Measurements from ENCODE around the gene ANKRD62.
"Not testable (repeated sequence)": the region's sequence is repeated elsewhere in the genome, so short reads cannot be mapped to it uniquely, and the experiment has no call there.

Gene ANKRD62

DNA sequence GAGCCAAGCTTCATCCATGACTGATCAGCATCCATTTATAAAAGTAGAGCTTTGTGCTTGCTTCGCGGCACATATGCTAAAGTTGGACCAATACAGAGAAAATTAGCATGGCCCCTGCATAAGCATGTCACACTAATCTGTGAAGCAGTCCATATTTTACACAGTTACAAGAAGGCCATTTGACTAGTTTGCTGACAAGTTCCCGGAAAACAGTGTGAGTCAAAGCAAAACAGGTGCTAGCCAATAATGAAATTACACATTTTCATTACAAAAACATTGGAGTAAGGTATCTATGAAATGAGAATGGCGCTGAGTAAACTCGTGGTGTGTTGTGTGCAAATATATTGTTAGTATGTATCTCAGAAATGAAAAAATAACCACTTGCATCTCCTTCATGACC lies 4.7 kb downstream of the ANKRD62 start:
- DNase-seq (ENCODE audit: low read depth, low spot score), result no peak

DNA sequence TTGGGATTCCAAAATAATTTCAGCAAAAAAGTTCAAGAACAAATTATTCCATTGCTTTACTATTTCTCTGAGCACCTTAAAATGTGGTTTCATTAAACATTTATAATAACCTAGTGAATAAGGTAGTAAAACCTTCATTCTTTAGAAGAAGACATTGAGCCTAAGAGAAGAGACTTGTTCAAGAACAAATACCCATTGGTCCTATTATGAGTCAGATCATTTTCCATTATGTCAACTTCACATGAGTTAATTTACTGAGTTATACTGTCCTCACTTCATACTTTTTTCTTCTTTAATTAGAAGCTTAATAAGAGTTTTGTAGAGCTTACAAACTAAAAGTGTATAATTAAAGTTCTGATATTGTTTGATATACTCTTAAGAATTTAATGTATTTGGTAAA lies 5.5 kb downstream of the ANKRD62 start:
- DNase-seq (ENCODE audit: low read depth, low spot score), result no peak

DNA sequence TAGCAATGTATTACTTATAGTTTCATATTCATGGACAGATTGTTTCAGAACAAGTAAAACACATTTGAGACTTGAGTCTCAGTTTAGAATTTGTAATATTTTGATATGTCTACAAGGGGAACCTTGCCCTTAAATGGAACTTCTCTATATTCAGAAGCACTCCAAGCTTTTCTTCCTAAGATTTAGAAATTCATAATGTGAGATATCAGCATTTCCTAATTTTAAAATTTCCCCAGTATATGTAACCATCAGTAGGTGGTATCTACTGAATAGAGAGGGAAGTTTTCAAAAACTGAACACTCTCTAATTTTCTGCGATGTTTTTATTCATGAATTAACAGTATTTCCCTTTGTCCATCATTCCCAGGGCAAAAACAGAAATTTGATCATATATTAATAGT lies 7.6 kb downstream of the ANKRD62 start:
- DNase-seq (ENCODE audit: low read depth, low spot score), result no peak

DNA sequence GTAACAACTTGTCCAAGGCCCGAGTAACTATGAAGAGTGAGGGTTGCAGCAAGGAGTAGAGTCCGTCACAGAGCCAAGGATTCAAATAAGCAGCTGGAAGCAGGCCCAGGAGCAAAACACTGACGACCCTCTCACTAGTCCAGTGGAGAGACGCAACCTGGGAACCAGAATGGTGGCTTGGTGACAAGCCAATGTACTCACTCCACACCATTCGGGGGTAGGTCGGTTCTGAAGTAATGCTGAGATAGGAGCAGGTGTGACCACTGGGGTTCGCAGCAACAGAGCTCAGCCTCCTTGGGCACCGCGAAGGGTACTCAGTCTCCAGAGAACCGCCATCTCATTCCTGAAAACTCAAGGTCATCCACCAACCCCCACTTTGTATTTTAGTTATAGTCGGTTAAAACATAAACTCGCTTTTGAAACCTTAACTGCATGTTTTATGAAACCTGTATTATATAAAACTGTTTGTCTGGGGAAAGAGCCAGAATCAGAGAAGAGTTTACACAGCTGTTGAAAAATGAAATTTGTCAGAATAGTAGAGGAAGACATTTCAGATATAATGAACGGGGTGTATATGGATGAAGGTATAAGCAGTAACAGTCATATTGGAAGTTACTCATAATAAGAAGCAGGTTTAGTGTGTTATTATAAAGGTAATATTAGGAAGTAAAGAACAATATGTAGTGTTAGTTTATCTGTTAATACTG lies 8.6 kb downstream of the ANKRD62 start:
- no peak for DNase-seq (ENCODE audit: low read depth, low spot score)

DNA sequence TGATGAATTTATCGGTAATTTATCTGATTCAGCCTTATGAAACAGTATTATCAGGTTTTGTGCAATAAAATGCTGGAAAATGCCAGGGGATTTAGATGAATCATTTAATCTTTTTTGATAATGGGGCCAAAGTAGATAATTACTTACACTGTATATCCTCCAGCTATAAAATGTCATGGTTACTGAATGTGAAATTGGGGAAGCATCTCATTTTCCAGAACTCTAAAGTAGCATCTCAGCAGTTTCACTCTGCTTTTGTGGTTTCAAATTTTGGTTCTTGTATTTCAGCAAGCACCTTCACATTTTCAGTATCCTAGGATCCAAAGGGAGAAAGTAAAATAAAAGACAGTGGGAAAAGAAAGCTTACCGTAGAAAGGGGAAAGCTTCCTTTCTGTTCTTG lies 12.8 kb downstream of the ANKRD62 start:
- DNase-seq (ENCODE audit: low read depth, low spot score), result no peak

DNA sequence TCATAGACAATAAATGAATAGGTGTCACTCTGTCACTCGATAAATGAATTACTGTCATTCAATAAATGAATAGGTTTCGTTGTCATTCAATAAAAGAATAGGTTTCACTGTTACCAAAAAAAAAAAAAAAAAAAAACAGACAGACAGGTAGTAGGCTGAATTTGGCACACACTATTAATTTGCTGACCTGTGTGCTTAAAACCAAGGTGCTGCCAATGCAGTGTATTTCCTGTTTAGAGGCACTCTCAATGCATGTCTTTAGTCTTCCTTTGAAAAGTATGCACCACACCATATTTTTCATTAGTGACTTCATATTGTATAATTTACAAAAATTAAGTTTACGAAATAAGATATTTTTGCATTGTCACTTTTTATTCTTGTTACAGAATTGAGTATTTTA lies 16.2 kb downstream of the ANKRD62 start:
- DNase-seq (ENCODE audit: low read depth, low spot score), result no peak

DNA sequence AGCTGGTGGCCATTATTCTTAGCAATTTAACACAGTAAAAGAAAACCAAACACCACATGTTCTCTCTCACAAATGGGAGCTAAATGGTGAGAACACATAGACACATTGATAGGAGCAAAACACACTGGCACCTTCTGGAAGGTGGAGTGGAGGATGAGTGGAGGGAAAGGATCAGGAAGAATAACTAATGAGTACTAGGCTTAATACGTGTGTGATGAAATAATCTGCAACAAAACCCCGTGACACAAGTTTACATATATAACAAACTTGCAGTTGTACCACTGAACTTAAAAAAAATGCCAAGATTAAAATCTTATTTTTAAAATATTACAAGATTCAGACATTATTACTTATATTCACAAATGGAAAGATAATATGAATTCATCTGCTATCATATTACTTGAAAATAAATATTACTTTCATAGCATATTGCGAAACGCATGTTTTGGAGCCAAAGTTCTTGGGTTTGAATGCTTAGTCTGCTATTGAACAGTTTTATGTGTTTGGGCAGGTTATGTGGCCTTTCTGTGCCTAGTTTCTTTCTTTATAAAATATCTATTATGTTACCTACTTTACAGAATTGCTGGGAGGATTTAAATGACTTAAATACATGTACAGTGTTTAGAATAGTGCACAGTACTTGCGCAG lies 20.5 kb downstream of the ANKRD62 start:
- DNase-seq (ENCODE audit: low read depth, low spot score), result no peak

DNA sequence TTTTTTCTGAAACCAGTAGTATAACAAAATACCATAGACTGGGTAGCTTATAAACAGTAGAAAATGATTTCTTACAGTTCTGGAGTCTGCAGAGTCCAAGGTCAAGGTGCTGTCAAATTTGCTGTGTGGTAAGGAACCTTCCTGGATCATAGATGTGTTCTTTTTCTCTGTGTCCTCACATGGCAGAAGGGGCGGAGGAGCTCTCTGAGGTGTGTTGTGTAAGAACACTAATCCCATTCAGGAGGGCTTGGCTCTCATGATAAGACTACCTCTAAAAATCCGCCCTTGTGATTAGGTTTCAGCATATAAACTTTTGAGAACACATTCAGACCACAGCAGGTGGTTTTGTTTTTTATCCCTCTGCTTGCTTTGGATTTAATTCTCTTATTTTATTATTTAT lies 25.7 kb downstream of the ANKRD62 start:
- no peak for DNase-seq (ENCODE audit: low read depth, low spot score)

DNA sequence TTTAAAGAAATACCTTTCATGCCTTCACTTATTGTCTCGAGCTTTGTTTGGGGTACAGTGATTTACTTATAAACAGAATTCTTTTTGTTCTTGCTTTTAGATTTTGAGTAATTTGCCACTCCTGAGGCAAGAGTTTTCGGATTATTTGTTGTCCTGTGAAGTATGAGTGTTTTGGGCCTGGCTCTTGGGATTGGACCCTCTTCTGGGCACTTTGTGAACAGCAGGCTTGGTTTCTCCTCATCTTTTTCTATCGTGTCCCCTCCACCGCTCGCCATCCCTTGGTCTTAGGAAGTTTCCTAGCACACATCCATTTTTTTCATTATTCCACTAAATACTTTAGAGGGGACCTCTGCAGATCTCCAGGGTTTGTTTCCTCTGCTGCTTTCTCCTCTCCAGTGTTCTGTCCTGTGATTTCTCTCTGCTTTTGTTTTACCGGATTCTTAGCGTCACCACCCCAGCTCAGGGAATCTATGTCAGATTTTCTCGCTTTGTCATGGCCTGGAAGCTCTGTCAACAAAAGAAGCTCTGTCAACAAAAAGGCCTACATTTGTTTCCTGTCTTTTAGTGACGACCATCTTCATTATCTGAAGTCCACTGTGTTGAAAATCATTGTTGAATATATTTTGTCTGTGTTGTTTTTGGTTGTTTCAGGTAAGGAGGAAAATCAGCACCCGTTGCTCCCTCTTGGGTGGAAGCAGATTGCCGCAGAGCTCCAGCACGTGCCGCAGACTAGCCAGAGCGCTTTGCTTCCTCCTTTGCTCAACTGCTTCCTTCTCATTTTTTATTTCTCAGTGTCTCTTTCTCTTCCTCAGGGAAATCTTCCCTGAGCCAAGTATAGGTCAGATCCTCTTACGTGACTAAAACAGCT lies 27.8 kb downstream of the ANKRD62 start:
- no peak for DNase-seq (ENCODE audit: low read depth, low spot score)

DNA sequence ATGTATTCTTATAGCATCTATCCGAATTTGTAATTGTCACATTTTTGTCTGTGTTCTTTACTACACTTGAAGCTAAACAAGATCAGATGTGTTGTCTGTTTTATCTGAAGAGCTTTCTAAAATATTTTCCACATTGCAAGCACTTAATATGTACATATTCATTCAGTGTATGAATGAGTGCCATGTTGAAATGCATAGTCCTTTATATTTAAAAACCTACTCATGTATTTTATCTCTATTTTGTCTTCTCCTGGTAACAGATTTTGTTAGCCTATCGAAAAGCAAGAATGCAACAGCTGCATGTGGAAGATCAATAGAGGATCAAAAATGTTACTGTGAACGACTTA lies 28.4 kb downstream of the ANKRD62 start:
- not testable (repeated sequence) for DNase-seq (ENCODE audit: low read depth, low spot score)

DNA sequence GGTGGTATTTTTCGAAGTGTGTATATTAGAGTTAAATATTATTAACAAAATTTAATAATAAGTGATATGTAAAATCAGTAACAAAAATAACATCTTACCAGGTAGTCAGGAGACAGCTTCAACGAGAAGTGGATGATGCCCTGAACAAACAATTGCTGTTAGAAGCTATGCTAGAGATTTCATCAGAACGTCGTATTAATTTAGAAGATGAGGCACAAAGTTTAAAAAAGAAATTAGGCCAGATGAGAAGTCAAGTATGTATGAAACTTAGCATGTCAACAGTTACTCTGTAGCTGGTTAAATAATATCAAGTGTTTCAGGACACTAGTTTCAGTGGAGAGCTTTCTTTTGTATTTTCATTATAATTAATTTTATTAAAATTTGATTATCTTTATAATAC lies 34.0 kb downstream of the ANKRD62 start:
- not testable (repeated sequence) for DNase-seq (ENCODE audit: low read depth, low spot score)

DNA sequence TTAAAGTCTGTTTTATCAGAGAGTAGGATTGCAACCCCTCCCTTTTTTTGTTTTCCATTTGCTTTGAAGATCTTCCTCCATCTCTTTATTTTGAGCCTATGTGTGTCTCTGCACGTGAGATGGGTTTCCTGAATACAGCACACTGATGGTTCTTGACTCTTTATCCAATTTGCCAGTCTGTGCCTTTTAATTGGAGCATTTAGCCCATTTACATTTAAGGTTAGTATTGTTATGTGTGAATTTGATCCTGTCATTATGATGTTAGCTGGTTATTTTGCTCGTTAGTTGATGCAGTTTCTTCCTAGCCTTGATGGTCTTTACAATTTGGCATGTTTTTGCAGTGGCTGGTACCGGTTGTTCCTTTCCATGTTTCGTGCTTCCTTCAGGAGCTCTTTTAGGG lies 45.2 kb downstream of the ANKRD62 start:
- not testable (repeated sequence) for DNase-seq (ENCODE audit: low read depth, low spot score)

DNA sequence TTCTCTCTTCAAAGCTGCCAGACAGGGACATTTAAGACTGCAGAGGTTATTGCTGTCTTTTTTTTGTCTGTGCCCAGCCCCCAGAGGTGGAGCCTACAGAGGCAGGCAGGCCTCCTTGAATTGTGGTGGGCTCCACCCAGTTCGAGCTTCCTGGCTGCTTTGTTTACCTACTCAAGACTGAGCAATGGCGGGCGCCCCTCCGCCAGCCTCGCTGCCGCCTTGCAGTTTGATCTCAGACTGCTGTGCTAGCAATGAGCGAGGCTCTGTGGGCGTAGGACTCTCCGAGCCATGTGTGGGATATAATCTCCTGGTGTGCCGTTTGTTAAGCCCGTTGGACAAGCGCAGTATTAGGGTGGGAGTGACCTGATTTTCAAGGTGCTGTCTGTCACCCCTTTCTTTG lies 47.2 kb downstream of the ANKRD62 start:
- DNase-seq (ENCODE audit: low read depth, low spot score), result not testable (repeated sequence)

DNA sequence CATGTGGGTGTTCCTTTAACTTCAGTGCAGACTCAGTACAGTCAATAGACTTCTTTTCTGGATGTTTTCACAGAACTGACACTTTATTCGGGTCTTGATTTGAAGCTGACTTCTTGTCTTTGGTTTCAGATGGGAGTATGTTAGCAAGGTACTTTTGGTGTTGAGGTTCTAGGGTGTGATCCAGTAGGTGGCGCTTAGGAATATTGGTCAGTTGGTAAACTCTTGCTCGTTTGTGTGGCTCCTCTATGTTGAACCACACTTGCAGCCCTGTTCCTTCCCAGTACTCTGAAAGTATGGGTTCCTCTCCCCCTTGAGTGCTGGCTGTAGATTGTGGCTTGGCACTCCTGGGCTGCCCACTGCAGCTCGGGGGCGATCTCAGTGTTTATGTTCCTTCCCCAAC lies 48.1 kb downstream of the ANKRD62 start:
- DNase-seq (ENCODE audit: low read depth, low spot score), result not testable (repeated sequence)

DNA sequence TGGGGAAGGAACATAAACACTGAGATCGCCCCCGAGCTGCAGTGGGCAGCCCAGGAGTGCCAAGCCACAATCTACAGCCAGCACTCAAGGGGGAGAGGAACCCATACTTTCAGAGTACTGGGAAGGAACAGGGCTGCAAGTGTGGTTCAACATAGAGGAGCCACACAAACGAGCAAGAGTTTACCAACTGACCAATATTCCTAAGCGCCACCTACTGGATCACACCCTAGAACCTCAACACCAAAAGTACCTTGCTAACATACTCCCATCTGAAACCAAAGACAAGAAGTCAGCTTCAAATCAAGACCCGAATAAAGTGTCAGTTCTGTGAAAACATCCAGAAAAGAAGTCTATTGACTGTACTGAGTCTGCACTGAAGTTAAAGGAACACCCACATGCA lies 55.8 kb downstream of the ANKRD62 start:
- not testable (repeated sequence) for DNase-seq (ENCODE audit: low read depth, low spot score)

DNA sequence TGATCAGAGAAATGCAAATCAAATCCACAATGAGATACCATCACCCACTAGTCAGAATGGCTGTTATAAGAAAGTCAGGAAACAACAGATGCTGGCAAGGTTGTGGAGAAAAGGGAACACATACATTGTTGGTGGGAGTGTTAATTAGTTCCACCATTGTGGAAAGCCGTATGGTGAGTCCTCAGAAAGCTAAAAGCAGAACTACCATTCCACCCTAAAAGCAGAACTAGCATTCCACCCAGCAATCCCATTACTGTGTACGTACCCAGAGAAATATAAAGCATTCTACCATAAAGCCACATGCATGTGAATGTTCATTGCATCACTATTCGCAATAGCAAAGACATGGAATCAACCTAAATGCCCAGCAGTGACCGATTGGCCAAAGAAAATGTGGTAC lies 60.7 kb downstream of the ANKRD62 start:
- no peak for DNase-seq (ENCODE audit: low read depth, low spot score)

DNA sequence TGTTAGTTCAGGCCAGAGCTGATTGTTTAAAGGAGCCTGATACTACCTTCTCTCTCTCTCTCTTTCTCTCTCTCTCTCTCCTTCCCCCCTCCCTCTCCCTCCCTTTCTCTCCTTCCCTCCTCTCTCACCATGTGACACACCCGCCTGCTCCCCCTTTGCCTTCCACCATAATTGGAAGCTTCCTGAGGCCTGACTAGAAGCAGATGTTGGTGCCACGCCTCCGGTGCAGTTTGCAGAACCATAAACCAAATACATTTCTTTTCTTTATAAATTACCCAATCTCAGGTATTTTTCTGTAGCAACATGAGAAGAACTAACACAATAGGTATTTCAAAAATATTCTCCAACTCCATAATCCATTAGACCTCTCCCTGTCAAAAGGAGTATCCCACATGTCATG lies 62.4 kb downstream of the ANKRD62 start:
- no peak for DNase-seq (ENCODE audit: low read depth, low spot score)

DNA sequence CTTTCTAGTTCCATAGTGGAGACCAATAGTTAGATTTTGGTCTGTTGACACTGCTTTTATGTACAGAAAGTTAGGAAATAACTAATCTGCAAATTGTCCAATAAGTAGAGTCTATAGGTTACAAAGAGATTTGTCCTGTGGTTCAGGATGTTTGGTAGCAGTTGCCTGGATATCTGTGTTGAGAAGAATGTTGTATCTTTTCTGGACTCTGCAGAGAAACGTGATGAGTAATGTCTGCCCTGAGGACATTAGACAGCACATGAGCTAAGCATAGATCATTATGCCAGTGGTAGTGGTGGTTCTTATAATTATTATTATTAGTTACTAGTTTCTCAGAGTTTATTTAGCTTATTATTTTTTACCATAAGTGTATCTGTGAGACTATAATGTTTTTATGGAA lies 65.8 kb downstream of the ANKRD62 start:
- DNase-seq (ENCODE audit: low read depth, low spot score), result no peak

DNA sequence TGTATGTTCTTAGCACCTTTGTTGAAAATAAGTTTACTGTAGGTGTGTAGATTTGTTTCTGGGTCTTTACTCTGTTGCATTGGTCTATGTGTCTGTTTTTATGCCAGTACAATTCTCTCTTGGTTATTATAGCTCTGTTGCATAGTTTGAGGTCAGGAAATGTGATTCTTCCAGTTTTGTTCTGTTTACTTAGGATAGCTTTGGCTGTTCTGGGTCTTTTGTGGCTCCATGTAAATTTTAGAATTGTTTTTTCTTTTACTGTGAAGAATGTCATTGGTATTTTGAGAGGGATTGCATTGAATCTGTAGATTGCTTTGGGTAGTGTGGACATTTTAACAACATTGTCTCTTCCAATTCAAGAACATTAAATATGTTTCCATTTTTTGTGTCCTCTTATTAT lies 69.1 kb downstream of the ANKRD62 start:
- no peak for DNase-seq (ENCODE audit: low read depth, low spot score)

DNA sequence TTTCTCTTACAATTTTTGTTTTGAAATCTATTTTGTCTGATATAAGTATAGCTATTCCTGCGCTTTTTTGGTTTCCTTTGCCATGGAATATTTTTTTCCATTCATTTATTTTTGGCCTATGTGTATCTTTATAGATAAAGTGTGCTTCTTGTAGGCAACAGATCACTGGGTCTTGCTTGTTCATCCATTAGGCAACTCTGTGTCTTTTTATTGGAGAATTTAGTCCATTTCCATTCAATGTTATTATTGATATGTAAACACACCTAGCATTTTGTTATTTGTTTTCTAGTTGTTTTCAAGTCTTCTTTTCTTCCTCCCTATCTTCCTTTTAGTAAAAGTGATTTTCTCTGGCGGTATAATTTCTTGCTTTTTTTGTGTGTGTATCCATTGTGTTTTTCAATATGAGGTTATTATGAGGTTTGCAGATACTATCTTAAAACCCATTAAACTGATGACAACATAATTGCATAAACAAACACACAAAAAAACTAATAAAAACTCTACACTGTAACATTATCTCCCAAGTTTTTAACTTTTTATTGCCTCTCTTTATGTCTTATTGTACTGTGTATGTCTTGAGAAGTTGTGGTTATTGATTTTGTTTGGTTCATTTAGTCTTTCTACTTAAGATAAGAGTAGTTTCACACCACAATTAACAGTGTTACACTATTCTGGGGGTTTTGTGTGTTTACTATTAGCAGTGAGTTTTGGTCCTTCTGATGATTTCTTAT lies 71.6 kb downstream of the ANKRD62 start:
- no peak for DNase-seq (ENCODE audit: low read depth, low spot score)
